GM18867 (cell line): ENCODE data around the gene TMEM86B.
"Not testable (repeated sequence)": the region's sequence is repeated elsewhere in the genome, so short reads cannot be mapped to it uniquely, and the experiment has no call there.

Experiments used
- ATAC-seq: cut with Tn5 transposase; IDR thresholded peaks from one replicate; pipeline ENCODE4 v1.9.1; 2021; ENCODE audit warnings: mild to moderate bottlenecking, moderate library complexity; ENCODE audit not compliant: unreplicated experiment

TMEM86B gene

GRCh38 chr19:55223291-55224037, 5.1 kb downstream of the TMEM86B start:
- no peak for ATAC-seq

GRCh38 chr19:55220525-55220924, 8.0 kb downstream of the TMEM86B start:
- ATAC-seq: no peak

GRCh38 chr19:55216461-55217198, 11.9 kb downstream of the TMEM86B start:
- ATAC-seq: no peak

- no peak for ATAC-seq
Measured at GRCh38 chr19:55213547-55213946, 15.0 kb downstream of the TMEM86B start.

GRCh38 chr19:55212447-55212846, 16.1 kb downstream of the TMEM86B start:
- no peak for ATAC-seq

- ATAC-seq: no peak
Measured at GRCh38 chr19:55209693-55210472, 18.7 kb downstream of the TMEM86B start.

GRCh38 chr19:55208880-55209692, 19.5 kb downstream of the TMEM86B start, which contains the start of gene PTPRH:
Gene PTPRH (minus strand): TSS chr19:55209501. CDS start chr19:55209433, 68 bp downstream.
- no peak for ATAC-seq

GRCh38 chr19:55206664-55207500, 21.7 kb downstream of the TMEM86B start:
- ATAC-seq: no peak

- ATAC-seq: not testable (repeated sequence)
Measured at GRCh38 chr19:55202199-55202598, 26.4 kb downstream of the TMEM86B start.

- ATAC-seq: no peak
Measured at GRCh38 chr19:55199620-55200204, 28.9 kb downstream of the TMEM86B start.

GRCh38 chr19:55198651-55199050, 29.9 kb downstream of the TMEM86B start:
- no peak for ATAC-seq

GRCh38 chr19:55197528-55197927, 31.0 kb downstream of the TMEM86B start:
- no peak for ATAC-seq

GRCh38 chr19:55196803-55197202, 31.8 kb downstream of the TMEM86B start:
- ATAC-seq: no peak

- no peak for ATAC-seq
Measured at GRCh38 chr19:55193481-55193880, 35.1 kb downstream of the TMEM86B start.

GRCh38 chr19:55189403-55189835, 39.1 kb downstream of the TMEM86B start:
- no peak for ATAC-seq

GRCh38 chr19:55188625-55189024, 39.9 kb downstream of the TMEM86B start:
- no peak for ATAC-seq

GRCh38 chr19:55186080-55186479, 42.5 kb downstream of the TMEM86B start:
- no peak for ATAC-seq

GRCh38 chr19:55181740-55182139, 46.8 kb downstream of the TMEM86B start:
- ATAC-seq: no peak
